SK-N-SH (cell line): ENCODE measurements around the gene ZNF708. TPM values are rescaled to one million over a fixed set of nuclear protein-coding genes. Genes with fewer than 3 reads are reported as not detected.

Source experiments
- CTCF ChIA-PET: fragments of 300-600, 350-600 bp; formaldehyde crosslinking; extraction: SDS; loops from one replicate; lab custom pipeline; 2021; lab: Yijun Ruan, JAX
- POLR2A ChIA-PET: fragments of 350-600 bp; sonication (Branson Sonifier 250); formaldehyde crosslinking; extraction: SDS; loops from one replicate; lab custom pipeline; 2020; ENCODE audit warnings: antibody characterized with exemption, inconsistent platforms; lab: Yijun Ruan, JAX
- DNase-seq: peaks from one replicate; pipeline ENCODE4 v3.0.0; 2012
- H2AFZ ChIP-seq: fragments of 200-600 bp; sonication (generic); 2 replicates; pipeline ENCODE4 v1.8.1; 2016; ENCODE audit warnings: antibody characterized with exemption, mild to moderate bottlenecking, low read depth
- H3F3A ChIP-seq: fragments of 200-600 bp; sonication (generic); replicated peaks from 2 replicates; pipeline ENCODE3; 2016; ENCODE audit warnings: antibody characterized with exemption, mild to moderate bottlenecking; ENCODE audit not compliant: insufficient read depth
- H3K27ac ChIP-seq, 2 experiments: fragments of 200-500 bp in 1 of 2; fragments of 200-600 bp in 1 of 2; sonication (Bioruptor generic) in 1 of 2; sonication (generic), shearing (Covaris generic) in 1 of 2; 2 replicates each; pipeline versions ENCODE4 v1.5.1 to v1.6.1; 2014 to 2016; ENCODE audit warnings: low read depth in 2 of 2, inconsistent platforms in 1 of 2, low read length in 1 of 2, mild to moderate bottlenecking in 1 of 2, mixed read lengths in 1 of 2
- H3K27me3 ChIP-seq: fragments of 200-600 bp; sonication (generic), shearing (Covaris generic); 2 replicates; pipeline ENCODE4 v1.6.1; 2016; ENCODE audit warnings: mixed run types; ENCODE audit not compliant: insufficient read depth
- H3K36me3 ChIP-seq, 2 experiments: fragments of 200-500 bp in 1 of 2; fragments of 200-600 bp in 1 of 2; sonication (Bioruptor generic) in 1 of 2; sonication (generic) in 1 of 2; replicated peaks in 1 of 2; 2 replicates each; pipeline versions ENCODE3 to v1.5.1; 2014 to 2016; ENCODE audit warnings: low read length in 1 of 2, mild to moderate bottlenecking in 1 of 2; ENCODE audit not compliant: insufficient read depth in 2 of 2, control insufficient read depth in 1 of 2
- H3K4me1 ChIP-seq, 2 experiments: fragments of 200-500 bp in 1 of 2; fragments of 200-600 bp in 1 of 2; sonication (Bioruptor generic) in 1 of 2; sonication (generic), shearing (Covaris generic) in 1 of 2; 2 replicates each; pipeline versions ENCODE4 v1.5.1 to v1.6.1; 2014 to 2016; ENCODE audit warnings: low read depth in 1 of 2, low read length in 1 of 2, mixed run types in 1 of 2; ENCODE audit not compliant: insufficient read depth in 2 of 2, control insufficient read depth in 1 of 2
- H3K4me2 ChIP-seq: fragments of 200-600 bp; sonication (generic), shearing (Covaris generic); 2 replicates; pipeline ENCODE4 v1.6.1; 2017; ENCODE audit warnings: mixed run types
- H3K4me3 ChIP-seq, 2 experiments: fragments of 200-500 bp in 1 of 2; fragments of 200-600 bp in 1 of 2; sonication (Bioruptor generic) in 1 of 2; sonication (generic), shearing (Covaris generic) in 1 of 2; 2 replicates each; pipeline versions ENCODE4 v1.5.1 to v1.8.1; 2014 to 2016; ENCODE audit warnings: low read depth in 2 of 2, inconsistent platforms in 1 of 2, low read length in 1 of 2, mild to moderate bottlenecking in 1 of 2, mixed read lengths in 1 of 2, moderate library complexity in 1 of 2
- H3K79me2 ChIP-seq: fragments of 200-600 bp; sonication (generic); 2 replicates; pipeline ENCODE4 v1.8.1; 2017; ENCODE audit warnings: mild to moderate bottlenecking; ENCODE audit not compliant: insufficient read depth
- H3K9ac ChIP-seq: fragments of 200-600 bp; sonication (generic); 2 replicates; pipeline ENCODE4 v1.6.1; 2017; ENCODE audit warnings: mixed run types
- H3K9me2 ChIP-seq: fragments of 200-600 bp; sonication (generic); 2 replicates; pipeline ENCODE4 v1.6.1; 2017; ENCODE audit warnings: mixed run types
- H3K9me3 ChIP-seq: fragments of 200-600 bp; sonication (generic); 2 replicates; pipeline ENCODE4 v1.6.1; 2017; ENCODE audit warnings: mixed run types, mild to moderate bottlenecking, moderate library complexity
- H4K20me1 ChIP-seq: fragments of 200-600 bp; sonication (generic); 2 replicates; pipeline ENCODE4 v1.6.1; 2017; ENCODE audit warnings: mild to moderate bottlenecking, mixed run types; ENCODE audit not compliant: insufficient read depth
- ELF1 ChIP-seq: IDR thresholded peaks from 2 replicates; pipeline ENCODE4 v1.4.0; 2012
- EP300 ChIP-seq, 2 experiments: IDR thresholded peaks; 2 replicates each; pipeline versions ENCODE4 v1.4.0 to v1.6.1; 2012; ENCODE audit warnings: borderline replicate concordance in 1 of 2, low read depth in 1 of 2, low read length in 1 of 2
- FOXJ3 ChIP-seq: sonication (generic); formaldehyde crosslinking; IDR thresholded peaks from 2 replicates; pipeline ENCODE4 v1.5.1; 2020; ENCODE audit warnings: mild to moderate bottlenecking, missing genetic modification reagents
- FOXM1 ChIP-seq: IDR thresholded peaks from 2 replicates; pipeline ENCODE4 v1.4.0; 2012; ENCODE audit warnings: low read depth, mild to moderate bottlenecking
- GATA2 ChIP-seq: sonication (generic); formaldehyde crosslinking; IDR thresholded peaks from 2 replicates; pipeline ENCODE4 v1.5.0; 2020; ENCODE audit warnings: mild to moderate bottlenecking, missing genetic modification reagents
- JUND ChIP-seq: IDR thresholded peaks from 2 replicates; pipeline ENCODE4 v1.4.0; 2012
- MEF2A ChIP-seq: IDR thresholded peaks from 2 replicates; pipeline ENCODE4 v1.4.0; 2012; ENCODE audit warnings: low read depth, borderline replicate concordance
- MXI1 ChIP-seq: IDR thresholded peaks from 2 replicates; pipeline ENCODE4 v1.6.1; 2012; ENCODE audit warnings: mild to moderate bottlenecking, low read depth, low read length, improper control_type of control experiment
- POLR2AphosphoS5 ChIP-seq: IDR thresholded peaks from 2 replicates; pipeline ENCODE4 v1.6.1; 2012; ENCODE audit warnings: low read depth, low read length
- RAD21 ChIP-seq: IDR thresholded peaks from 2 replicates; pipeline ENCODE4 v1.6.1; 2012; ENCODE audit warnings: mild to moderate bottlenecking, low read length
- RXRA ChIP-seq: IDR thresholded peaks from 2 replicates; pipeline ENCODE4 v1.4.0; 2012; ENCODE audit warnings: low read depth, mild to moderate bottlenecking, borderline replicate concordance
- SIN3A ChIP-seq: IDR thresholded peaks from 2 replicates; pipeline ENCODE4 v1.6.1; 2012; ENCODE audit warnings: low read depth, mild to moderate bottlenecking, low read length, moderate library complexity, borderline replicate concordance
- TAF1 ChIP-seq: IDR thresholded peaks from 2 replicates; pipeline ENCODE4 v1.6.1; 2012; ENCODE audit warnings: low read depth, mild to moderate bottlenecking, low read length, moderate library complexity, borderline replicate concordance
- TCF12 ChIP-seq: IDR thresholded peaks from 2 replicates; pipeline ENCODE4 v1.4.0; 2012
- TEAD4 ChIP-seq: IDR thresholded peaks from 2 replicates; pipeline ENCODE4 v1.4.0; 2012; ENCODE audit warnings: mild to moderate bottlenecking, borderline replicate concordance; ENCODE audit not compliant: insufficient read depth
- YY1 ChIP-seq: IDR thresholded peaks from 2 replicates; pipeline ENCODE4 v1.4.0; 2012; ENCODE audit warnings: low read depth, mild to moderate bottlenecking
- WGBS: methylation state at CpG from one replicate; pipeline ENCODE4 v1.1.6; 2017; ENCODE audit warnings: low lambda C conversion rate; 5-methylcytosine and 5-hydroxymethylcytosine counted together
- polyA plus RNA-seq, 3 experiments: library from polyadenylated mRNA; depleted of rRNA; stranded (reverse); fragments of >200 nt; gene quantifications; 2 replicates each; pipeline ENCODE4 v1.2.3, GENCODE V29; 2012
- TF ChIP-seq, protein P1 (sequence below): IDR thresholded peaks from 2 replicates; pipeline ENCODE4 v1.4.0; 2012; ENCODE audit warnings: low read depth
- TF ChIP-seq, protein P2 (sequence below): IDR thresholded peaks from 2 replicates; pipeline ENCODE4 v1.6.1; 2012; ENCODE audit warnings: mild to moderate bottlenecking, low read depth, low read length, moderate library complexity
- TF ChIP-seq, protein P3 (sequence below): fragments of 200-600 bp; sonication (generic); IDR thresholded peaks from 2 replicates; pipeline ENCODE4 v1.6.1; 2017; ENCODE audit warnings: antibody characterized with exemption, mild to moderate bottlenecking, moderate library complexity
- TF ChIP-seq, protein P4 (sequence below): fragments of 150-350 bp; IDR thresholded peaks from 2 replicates; pipeline ENCODE4 v1.6.1; 2017; ENCODE audit warnings: antibody characterized with exemption, low read length, low read depth, borderline replicate concordance

ZNF708 gene
- polyA plus RNA-seq, 1 of the 3 experiments (the other 2 are of a cell fraction), result 1.0 TPM

DNA sequence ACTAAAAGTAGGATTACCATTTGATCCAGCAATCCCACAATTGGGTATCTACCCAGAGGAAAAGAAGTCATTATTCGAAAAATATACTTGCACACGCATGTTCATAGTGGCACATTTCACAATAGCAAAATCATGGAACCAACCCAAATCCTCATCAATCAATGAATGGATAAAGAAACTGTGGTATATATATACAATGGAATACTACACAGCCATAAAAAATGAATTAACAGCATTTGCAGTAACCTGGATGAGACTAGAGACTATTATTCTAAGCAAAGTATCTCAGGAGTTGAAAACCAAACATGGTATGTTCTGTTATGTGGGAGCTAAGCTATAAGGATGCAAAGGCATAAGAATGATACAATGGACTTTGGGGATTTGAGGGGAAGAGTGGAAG lies 3.0 kb downstream of the ZNF708 start (continued):
- TF ChIP-seq ELF1, result no peak
- no peak for TF ChIP-seq TAF1
- no peak for TF ChIP-seq SIN3A
- TF ChIP-seq GATA2 (CRISPR knock-in tag), result no peak
- no peak for TF ChIP-seq RXRA
- no peak for TF ChIP-seq MXI1

DNA sequence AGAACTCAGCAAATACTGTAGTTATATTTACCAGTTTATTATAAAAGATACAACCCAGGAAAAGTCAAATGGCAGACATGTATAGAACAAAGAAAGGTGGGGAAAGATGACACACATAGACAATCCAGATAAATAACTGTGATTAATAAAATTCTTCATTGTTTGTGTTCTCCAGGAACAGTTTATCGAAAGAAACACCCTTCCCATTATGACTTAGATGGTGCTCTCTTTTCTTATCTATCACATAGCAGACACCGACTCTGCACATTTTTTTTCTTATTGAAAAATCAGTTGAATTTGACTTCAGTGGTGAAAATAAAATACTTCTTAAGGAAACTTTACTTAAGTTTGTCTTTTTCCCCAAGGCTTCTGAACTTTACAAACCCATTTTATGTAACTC lies 6.2 kb downstream of the ZNF708 start:
- DNase-seq, result no peak
- H3K4me2 ChIP-seq, result no peak overlapping the region
- peaks cover 0 to 35% of the 10 kb centered on the region in 2 experiments for H3K36me3 ChIP-seq
- ChIA-PET POLR2A (no interaction called here), CTCF (no interaction called here)
- peaks cover 96% of the 10 kb centered on the region for H3K79me2 ChIP-seq
- TF ChIP-seq POLR2AphosphoS5 (no peak), JUND (no peak)
- TF ChIP-seq, protein P1, sequence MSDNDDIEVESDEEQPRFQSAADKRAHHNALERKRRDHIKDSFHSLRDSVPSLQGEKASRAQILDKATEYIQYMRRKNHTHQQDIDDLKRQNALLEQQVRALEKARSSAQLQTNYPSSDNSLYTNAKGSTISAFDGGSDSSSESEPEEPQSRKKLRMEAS, result no peak
- H3K4me1 ChIP-seq, result peaks cover 0 to 4% of the 10 kb centered on the region in 2 experiments; a peak in 3 of 4 replicates
- H3F3A ChIP-seq, result no peaks in the 10 kb centered on the region
- no peaks in the 10 kb centered on the region for H3K9me3 ChIP-seq
- no peak overlapping the region for H3K9ac ChIP-seq
- H3K27me3 ChIP-seq, result no peaks in the 10 kb centered on the region
- H2AFZ ChIP-seq, result no peak overlapping the region
- H3K27ac ChIP-seq, result no peak overlapping the region
- no peak overlapping the region for H3K4me3 ChIP-seq
- WGBS, result 77% methylated on average over 2 of the region's 2 CpGs
- H3K9me2 ChIP-seq, result no peaks in the 10 kb centered on the region
- H4K20me1 ChIP-seq, result no peaks in the 10 kb centered on the region

DNA sequence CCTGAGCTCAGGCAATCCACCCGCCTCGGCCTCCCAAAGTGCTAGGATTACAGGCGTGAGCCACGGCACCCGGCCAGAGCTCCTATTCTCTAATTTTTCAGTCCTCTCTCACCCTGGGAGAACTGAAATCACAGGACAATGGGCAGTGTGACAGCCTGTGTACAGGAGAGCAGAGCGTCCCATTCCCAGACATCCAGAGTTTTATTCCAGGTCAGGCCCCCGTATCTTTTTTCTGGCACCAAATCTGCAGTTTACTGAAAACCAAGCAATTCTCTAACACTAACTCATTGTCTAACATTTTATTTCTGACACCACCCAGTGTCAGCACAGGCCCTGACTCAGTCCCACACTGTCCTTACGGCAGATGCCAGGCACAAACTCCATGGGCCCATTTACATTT lies 6.7 kb downstream of the ZNF708 start:
- H2AFZ ChIP-seq, result no peak overlapping the region
- no peaks in the 10 kb centered on the region for H3K9me2 ChIP-seq
- H3K4me1 ChIP-seq, result peaks cover 0 to under 1% of the 10 kb centered on the region in 2 experiments; a peak in 3 of 4 replicates
- no peak overlapping the region for H3K9ac ChIP-seq
- H3F3A ChIP-seq, result no peaks in the 10 kb centered on the region
- H3K9me3 ChIP-seq, result no peaks in the 10 kb centered on the region
- no peaks in the 10 kb centered on the region for H4K20me1 ChIP-seq
- peaks cover 96% of the 10 kb centered on the region for H3K79me2 ChIP-seq
- no peak for DNase-seq
- CTCF ChIA-PET, result interaction anchor here (1.2 kb wide), 1 partner anchor 48 kb away, joined by 3 read pairs; no protein-coding TSS in a partner anchor
- H3K4me2 ChIP-seq, result no peak overlapping the region; the same call in 1 of the 2 replicates
- POLR2A ChIA-PET, result no interaction called here
- no peak overlapping the region for H3K27ac ChIP-seq
- no peaks in the 10 kb centered on the region for H3K27me3 ChIP-seq
- H3K36me3 ChIP-seq, result peaks cover 0 to 34% of the 10 kb centered on the region in 2 experiments
- H3K4me3 ChIP-seq, result no peak overlapping the region
- WGBS, result 97% methylated on average over 8 of the region's 8 CpGs
- TF ChIP-seq TAF1, result no peak
- no peak for TF ChIP-seq TEAD4
- TF ChIP-seq RAD21, result no peak
- no peak for TF ChIP-seq SIN3A
- TF ChIP-seq EP300 (IDR thresholded peaks at IDR 0.05; ENCODE audit: borderline replicate concordance in 1 of 2, low read depth in 1 of 2, low read length in 1 of 2), result no peak
- TF ChIP-seq, protein P2, sequence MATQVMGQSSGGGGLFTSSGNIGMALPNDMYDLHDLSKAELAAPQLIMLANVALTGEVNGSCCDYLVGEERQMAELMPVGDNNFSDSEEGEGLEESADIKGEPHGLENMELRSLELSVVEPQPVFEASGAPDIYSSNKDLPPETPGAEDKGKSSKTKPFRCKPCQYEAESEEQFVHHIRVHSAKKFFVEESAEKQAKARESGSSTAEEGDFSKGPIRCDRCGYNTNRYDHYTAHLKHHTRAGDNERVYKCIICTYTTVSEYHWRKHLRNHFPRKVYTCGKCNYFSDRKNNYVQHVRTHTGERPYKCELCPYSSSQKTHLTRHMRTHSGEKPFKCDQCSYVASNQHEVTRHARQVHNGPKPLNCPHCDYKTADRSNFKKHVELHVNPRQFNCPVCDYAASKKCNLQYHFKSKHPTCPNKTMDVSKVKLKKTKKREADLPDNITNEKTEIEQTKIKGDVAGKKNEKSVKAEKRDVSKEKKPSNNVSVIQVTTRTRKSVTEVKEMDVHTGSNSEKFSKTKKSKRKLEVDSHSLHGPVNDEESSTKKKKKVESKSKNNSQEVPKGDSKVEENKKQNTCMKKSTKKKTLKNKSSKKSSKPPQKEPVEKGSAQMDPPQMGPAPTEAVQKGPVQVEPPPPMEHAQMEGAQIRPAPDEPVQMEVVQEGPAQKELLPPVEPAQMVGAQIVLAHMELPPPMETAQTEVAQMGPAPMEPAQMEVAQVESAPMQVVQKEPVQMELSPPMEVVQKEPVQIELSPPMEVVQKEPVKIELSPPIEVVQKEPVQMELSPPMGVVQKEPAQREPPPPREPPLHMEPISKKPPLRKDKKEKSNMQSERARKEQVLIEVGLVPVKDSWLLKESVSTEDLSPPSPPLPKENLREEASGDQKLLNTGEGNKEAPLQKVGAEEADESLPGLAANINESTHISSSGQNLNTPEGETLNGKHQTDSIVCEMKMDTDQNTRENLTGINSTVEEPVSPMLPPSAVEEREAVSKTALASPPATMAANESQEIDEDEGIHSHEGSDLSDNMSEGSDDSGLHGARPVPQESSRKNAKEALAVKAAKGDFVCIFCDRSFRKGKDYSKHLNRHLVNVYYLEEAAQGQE, result no peak
- TF ChIP-seq, protein P3, sequence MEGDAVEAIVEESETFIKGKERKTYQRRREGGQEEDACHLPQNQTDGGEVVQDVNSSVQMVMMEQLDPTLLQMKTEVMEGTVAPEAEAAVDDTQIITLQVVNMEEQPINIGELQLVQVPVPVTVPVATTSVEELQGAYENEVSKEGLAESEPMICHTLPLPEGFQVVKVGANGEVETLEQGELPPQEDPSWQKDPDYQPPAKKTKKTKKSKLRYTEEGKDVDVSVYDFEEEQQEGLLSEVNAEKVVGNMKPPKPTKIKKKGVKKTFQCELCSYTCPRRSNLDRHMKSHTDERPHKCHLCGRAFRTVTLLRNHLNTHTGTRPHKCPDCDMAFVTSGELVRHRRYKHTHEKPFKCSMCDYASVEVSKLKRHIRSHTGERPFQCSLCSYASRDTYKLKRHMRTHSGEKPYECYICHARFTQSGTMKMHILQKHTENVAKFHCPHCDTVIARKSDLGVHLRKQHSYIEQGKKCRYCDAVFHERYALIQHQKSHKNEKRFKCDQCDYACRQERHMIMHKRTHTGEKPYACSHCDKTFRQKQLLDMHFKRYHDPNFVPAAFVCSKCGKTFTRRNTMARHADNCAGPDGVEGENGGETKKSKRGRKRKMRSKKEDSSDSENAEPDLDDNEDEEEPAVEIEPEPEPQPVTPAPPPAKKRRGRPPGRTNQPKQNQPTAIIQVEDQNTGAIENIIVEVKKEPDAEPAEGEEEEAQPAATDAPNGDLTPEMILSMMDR, result no peak
- no peak for TF ChIP-seq MEF2A
- no peak for TF ChIP-seq FOXJ3 (CRISPR knock-in tag)
- no peak for TF ChIP-seq POLR2AphosphoS5
- no peak for TF ChIP-seq TCF12
- TF ChIP-seq, protein P4, sequence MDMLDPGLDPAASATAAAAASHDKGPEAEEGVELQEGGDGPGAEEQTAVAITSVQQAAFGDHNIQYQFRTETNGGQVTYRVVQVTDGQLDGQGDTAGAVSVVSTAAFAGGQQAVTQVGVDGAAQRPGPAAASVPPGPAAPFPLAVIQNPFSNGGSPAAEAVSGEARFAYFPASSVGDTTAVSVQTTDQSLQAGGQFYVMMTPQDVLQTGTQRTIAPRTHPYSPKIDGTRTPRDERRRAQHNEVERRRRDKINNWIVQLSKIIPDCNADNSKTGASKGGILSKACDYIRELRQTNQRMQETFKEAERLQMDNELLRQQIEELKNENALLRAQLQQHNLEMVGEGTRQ, result no peak
- no peak for TF ChIP-seq JUND
- TF ChIP-seq, protein P1, result no peak
- no peak for TF ChIP-seq FOXM1
- TF ChIP-seq ELF1, result no peak
- TF ChIP-seq YY1, result no peak
